ENCODE measurements around the gene PPP1R14D.

Gene PPP1R14D

DNA sequence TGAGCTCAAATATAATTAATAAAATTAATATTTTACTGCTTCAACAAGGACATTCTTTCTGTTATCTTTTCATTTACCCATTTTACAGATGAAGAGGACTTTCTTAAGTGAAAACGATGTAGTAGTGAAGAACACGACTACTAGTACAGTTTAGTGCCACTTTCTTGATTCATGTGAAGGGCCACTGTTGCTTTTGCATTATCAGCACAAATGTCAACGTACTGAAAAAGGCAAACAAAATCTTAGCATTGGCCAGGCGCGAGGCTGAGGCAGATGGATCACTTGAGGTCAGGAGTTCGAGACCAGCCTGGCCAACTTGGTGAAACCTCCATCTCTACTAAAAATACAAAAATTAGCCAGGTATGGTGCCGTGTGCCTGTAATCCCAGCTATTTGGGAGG is 9.5 kb downstream of the PPP1R14D start:
- no peak for DNase-seq (ENCODE audit: low read depth)

DNA sequence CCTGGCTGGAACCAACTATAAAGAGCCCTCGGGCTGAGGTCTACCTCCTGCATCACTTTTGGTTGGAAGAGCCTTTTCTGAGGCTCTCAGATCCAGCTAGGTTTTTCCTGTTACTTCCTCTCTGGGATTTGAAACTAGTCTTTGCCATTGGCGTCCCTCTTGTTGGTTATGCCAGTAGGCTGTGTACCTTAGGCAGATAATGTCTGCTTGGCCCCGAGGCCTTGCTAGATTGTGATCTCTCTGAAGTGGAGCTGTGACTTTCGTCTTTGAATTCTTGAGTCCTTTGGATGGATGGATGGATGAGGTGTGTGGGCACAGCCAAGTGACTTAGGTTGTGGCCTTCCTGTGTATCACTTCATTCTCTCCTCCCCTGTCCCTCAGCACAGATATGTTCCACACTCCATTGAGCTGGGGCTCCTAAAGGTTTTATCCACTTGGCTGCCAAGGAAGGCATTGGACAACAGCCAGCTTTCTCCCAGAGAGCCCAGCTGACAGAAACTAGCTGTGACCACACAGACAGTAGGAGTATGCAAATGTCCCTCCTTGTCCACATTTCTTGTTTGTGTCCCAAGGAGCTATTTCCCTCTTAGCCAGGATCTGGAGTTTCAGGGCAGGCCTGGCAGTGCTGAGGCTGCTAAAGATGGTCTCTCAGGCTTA is 13.3 kb downstream of the PPP1R14D start:
- no peak for DNase-seq (ENCODE audit: low read depth)

DNA sequence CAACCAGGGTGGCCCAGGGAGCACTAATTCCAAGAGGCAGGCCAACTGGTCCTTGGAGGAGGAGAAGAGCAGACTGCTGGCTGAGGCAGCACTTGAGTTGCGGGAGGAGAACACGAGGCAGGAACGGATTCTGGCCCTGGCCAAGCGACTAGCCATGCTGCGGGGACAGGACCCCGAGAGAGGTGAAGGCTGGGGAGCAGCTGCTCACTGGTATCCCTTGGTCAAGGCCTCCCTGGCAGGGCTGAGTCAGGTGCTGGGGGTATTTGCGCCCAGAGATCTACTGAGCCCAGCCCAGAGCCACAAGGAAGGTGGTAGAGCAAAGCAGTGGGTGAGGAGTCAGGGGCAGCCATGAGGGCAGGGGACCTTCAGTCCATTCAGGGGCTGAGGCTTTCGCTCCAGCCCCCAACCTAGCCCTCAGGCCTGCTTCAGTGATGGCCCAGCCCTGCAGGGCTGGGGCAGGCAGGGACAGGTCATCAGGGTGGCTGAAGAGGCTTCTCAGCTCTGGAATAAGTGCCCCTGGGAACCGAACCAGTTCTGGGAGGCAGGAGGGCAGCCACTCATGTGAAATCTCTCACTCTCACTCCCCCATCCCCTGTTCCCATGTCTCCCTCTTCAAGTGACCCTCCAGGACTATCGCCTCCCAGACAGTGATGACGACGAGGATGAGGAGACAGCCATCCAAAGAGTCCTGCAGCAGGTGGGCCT is 15.6 kb downstream of the PPP1R14D start:
- DNase-seq (ENCODE audit: low read depth): no peak

DNA sequence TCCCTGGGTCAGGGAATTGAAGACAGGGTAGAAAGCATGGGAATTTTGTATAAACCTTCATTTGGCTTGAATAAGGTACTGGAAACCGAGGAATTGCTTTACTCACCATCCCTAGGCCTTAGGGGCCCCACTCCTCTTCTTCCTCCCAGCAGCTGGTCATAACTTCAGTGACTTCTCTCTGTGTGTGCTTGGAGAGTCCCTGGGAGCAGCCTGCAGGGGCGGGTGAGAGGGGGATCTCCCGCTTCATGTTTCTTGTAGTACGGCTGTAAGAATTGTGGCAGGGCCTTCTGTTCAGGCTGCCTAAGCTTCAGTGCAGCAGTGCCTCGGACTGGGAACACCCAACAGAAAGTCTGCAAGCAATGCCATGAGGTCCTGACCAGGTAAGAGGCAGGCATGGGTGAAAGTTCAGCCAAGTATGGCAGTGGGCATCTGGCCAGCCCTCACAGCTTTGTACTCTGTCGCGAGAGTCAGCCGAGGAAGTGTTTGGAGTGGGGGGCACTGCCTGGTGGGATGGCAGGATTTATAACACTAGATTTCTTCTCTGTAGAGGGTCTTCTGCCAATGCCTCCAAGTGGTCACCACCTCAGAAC is 19.6 kb downstream of the PPP1R14D start:
- DNase-seq (ENCODE audit: low read depth): no peak

DNA sequence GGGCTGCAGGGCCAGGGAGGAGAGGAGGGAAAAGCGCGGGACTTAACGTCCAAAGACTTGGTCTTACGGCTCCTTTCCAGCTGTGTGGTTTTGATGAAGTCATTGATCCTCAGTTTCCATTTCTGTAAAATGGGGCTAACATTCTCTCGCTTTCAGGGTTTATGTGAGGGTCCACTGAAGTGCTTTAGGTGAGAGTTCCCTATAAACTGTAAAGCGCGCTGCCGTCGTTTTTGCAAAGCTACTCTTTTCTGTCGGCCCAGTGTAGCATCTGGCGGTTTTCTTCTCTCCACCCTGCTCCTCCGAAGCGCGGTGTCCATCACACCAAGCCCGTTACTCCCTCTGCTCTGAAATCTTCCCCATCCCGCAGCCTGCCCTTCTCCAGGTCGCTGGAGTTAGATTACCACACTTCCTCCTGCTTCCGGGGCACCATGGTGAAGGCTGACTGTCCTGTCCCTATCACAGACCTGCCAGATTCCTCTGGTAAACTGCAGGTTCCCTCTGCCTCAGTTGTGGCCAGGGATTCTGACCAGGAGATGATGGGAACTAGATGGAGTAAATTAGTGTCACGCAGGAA is 20.5 kb downstream of the PPP1R14D start:
- DNase-seq (ENCODE audit: low read depth): no peak

DNA sequence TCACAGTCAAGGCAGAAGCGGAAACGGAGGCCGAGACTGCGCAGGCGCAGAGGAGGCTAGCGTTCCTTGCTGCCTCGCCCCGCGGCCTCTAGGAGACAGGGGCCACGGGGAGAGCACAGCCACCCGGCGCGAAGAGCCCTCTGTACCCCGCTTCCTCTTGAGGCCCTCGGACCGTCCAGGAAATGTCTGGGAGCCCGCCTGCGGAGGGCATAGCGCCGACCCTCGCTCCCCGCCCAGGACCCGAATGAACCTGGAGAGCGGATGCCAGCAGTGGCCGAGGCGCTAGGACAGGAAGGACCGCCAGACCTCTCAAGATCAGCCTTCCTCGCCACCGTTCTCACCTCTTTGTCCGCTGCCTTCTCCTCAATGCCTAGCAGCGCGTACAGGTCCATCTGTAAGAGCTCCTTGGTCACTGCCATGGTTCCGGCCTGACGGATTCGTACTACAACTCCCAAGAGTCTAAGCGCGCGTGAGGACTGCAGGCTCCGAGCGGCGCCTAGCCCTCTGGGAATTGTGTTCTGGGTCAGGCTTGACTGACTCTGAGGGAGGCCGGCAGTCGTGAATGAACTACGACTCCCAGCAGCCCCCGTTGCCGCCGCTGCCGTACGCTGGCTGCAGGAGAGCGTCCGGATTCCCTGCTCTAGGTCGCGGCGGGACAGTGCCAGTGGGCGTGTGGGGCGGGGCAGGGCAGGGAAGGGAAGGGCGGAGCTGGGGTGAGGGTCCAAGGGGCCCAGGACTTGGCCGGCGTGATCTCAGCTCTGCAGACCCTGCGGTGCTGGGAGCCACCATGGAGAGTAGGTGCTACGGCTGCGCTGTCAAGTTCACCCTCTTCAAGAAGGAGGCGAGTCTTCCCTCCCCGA is 21.2 kb downstream of the PPP1R14D start, which contains the start of the genes DNAJC17 and ZFYVE19:
Gene DNAJC17, minus strand, starts transcription at position 446 of the 860 bp plus-strand sequence. Its CDS starts 27 bp downstream, at position 419.
Gene ZFYVE19, plus strand, starts transcription at position 62 of the 860 bp plus-strand sequence. Its CDS starts 501 bp downstream, at position 563.
- DNase-seq (ENCODE audit: low read depth): peak; percentile 93

DNA sequence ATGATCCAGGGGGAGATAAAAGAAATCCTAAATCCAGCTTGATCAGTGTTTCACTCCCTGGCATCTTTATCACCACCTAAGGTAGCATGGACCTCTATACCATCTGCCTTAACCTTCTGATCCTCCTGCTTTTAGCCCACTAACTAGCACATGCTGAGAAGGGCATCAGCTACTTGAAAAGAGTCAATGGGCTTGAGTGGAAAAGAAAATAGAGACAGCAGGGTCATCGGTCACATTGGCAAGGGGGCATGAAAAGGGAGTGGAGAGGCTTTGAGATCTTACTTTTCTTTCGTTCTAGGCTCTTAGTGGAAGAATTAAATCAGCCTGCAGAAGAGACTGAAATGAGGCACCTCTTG is 21.9 kb downstream of the PPP1R14D start:
- DNase-seq (ENCODE audit: low read depth): no peak

DNA sequence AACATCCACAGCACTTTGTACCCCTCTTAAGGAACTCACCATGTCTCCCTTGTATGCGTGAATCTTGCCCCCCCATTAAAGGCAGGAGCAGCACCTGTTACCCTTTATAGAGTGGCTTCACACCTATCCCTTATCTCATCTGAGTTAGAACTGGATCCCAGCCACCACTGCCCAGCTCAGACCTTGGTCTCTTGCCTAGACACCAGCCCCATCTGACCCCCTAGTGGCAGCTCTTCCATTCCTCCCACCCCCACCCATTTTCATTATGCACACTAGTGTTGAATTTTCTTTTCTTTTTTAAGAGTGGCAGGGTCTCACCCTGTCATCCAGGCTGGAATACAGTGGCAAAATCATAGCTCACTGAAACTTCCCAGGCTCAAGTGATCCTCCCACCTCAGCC is 24.8 kb downstream of the PPP1R14D start:
- DNase-seq (ENCODE audit: low read depth): no peak

DNA sequence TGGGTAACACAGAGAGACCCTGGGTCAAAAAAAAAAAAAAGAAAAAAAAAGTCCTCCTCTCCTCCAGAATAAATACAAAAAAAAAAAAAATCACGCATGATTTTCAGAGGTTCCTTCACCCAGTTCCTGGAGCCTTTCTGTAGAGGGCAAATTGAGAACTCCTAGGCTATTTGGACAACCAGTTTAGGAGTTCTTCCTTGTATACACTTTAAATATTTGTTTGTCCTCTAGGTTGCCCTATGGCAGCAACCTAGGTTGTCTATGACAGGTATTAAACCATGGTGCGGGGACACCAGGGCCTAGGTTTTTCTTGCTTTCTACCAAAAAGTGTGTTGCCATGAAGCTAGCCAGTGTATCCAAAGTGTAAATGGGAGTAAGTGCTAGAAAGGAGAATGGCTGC is 25.4 kb downstream of the PPP1R14D start:
- DNase-seq (ENCODE audit: low read depth): no peak

DNA sequence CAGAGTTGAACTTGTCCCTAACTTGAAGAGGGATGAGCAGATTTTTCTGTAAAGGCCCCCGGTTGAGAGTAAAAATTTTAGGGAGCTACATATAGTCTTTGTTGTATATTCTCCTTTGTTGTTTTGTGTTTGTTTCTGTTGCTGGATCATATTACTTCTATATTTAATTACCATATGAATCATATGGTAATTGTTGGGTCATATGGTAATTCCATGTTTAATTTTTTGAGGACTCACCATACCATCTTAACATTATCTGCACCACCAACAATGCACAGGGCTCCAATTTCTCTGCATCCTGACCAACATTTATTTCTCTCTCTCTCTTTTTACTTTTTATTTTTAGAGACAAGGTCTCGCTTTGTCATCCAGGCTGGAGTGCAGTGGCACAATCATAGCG is 29.0 kb downstream of the PPP1R14D start:
- no peak for DNase-seq (ENCODE audit: low read depth)

DNA sequence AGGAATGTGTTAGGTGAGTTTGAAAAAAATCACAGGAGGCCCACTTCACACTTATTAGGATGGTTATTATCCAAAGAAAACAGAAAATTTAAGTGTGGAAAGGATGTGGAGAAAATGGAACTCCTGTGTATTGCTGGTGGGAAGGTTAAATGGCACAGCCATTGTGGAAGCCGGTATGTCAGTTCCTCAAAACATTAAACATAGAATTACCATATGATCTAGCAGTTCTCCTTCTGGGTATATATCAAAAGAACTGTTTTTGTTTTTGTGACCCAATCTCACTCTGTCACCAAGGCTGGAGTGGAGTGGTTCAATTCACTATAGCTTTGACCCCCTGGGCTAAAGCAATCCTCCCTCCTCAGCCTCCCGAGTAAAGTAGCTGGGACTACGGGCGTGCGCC is 32.0 kb downstream of the PPP1R14D start:
- no peak for DNase-seq (ENCODE audit: low read depth)

DNA sequence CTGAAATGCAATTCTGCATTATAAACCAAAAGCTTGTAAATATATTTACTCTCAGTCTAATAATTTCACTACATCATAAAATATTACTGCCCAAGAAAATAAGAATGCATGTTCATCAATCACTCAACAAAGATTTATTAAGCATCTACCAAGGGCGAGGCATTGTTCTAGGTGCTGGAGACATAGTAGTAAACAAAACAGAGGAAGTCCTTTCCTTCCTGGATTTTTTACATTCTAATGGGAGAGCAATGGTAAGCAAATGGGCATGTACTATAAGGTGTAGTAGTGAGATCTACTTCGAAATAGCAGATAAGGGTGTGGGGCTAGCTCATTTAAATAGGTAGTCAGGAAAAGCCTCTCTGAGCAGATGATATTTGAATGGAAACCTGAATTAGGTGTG is 32.5 kb downstream of the PPP1R14D start:
- DNase-seq (ENCODE audit: low read depth): no peak

DNA sequence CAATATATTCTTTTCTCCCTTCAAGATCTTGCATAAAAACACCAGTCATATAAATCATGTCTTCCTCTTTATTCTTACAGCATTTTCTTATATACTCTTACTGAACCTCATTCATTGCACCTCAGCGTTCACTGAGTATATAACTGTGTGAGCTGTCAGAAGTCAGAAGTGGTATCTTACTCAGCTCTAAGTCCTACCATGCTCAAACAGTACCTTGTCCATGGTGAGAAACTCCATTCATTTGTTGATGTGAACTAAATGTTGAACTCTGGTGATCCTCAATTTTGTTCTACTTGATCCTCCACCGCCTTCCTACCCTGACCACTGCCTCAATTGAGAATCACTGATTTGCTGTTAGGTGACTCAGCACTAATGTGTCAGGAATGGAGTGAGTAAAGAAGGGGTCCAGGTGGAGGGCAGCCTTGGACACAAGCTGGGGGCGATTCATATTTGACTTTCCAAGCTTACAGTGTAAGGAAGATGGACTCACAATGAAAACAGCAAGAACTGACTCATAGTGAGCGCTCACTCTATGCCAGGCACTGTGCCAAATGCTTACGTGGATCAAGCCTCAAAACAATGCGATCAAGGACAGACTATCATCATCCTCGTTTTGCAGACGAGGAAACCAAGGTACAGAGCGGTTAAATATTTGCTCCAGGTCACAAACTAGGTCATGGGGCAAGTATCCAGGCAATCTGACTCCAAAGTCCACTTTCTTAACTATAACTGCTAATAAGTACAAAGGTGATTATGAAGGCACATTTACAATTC is 35.1 kb downstream of the PPP1R14D start:
- peak; percentile 78 for DNase-seq (ENCODE audit: low read depth)

DNA sequence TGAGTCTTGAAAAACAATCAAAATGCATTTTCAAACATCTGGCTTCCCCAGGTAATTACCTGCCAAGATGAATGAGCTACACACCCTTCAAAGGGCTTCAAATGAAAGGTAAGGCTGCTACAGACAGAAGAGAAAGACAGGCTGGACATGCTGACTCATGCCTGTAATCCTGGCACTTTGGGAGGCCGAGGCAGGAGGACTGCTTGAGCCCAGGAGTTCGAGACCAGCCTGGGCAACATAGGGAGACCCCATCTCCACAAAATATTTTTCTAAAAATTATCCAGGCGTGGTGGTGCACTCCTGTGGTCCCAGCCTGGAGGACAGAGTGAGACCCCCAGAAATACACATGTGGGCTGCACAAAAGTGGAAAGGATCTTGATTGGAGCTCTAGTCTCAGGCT is 36.1 kb downstream of the PPP1R14D start:
- no peak for DNase-seq (ENCODE audit: low read depth)

DNA sequence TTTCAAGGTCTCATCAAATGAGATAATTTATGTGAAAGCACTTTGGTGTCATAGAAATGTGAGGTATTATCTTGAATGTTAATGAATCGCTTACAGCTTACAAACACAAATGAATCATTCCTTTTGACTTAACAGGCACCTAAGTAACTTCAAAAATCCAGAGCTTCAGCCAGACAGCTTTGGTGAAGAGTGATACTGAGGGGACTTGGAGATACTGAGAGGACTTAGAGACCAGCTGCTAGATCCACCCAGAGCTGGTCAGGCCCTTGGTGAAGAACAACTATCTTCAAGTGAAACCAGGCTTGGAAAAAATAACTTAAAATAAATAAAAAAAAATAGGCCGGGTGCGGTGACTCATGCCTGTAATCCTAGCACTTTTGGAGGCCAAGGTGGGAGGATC is 37.8 kb downstream of the PPP1R14D start:
- DNase-seq (ENCODE audit: low read depth): no peak

DNA sequence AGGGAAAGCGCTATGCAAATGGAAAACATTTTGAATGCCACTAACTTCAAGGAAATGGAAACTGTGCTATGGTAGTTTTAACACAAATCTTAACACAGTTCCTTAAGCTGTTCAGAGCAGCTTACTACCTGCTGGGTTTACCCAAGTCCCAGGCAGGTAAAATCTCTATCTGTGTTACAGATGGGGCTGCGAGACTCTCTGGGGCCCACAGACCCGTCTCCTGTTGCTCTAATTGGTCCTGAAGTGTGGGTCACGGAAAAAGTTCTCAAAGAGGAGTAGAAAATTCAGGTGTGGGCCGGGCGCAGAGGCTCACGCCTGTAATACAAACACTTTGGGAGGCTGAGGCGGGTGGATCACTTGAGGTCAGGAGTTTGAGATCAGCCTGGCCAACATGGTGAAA is 38.5 kb downstream of the PPP1R14D start:
- no peak for DNase-seq (ENCODE audit: low read depth)

DNA sequence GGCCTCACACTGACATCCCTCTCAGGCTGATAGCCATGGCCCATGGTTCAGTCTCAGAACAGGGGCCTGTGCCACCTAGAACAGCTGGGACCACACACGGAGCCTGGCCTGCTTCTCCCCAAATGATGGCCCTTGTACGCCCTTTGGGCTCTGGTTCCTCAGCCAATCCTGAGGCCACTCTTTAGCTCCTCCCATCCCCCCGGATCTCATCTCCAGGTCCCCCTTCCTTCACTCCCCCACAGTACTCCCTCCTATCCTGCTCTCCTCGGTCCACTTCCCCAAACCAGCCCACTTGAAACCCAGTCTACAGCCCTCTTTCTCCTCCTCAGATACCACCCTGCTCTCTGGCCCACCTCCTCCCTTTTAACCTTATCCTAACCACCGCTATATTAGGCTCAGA is 39.4 kb downstream of the PPP1R14D start:
- DNase-seq (ENCODE audit: low read depth): no peak

DNA sequence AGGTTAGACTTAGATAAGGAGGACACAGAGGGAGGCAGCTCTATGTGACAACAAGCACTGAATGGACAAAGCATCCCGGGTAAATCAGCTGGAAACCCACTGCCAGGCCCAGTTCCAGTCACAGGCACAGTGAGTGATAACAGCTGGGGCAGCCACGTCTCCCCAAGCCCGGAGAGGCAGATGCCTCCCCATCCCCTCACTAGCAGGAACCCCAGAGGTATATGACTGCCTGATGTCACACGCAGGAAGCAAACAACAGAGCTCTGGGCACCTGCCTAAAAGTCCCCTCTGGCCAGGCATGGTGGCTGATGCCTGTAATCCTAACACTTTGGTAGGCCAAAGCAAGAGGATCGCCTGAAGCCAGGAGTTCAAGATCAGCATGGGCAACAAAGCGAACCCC is 40.5 kb downstream of the PPP1R14D start:
- DNase-seq (ENCODE audit: low read depth): no peak

DNA sequence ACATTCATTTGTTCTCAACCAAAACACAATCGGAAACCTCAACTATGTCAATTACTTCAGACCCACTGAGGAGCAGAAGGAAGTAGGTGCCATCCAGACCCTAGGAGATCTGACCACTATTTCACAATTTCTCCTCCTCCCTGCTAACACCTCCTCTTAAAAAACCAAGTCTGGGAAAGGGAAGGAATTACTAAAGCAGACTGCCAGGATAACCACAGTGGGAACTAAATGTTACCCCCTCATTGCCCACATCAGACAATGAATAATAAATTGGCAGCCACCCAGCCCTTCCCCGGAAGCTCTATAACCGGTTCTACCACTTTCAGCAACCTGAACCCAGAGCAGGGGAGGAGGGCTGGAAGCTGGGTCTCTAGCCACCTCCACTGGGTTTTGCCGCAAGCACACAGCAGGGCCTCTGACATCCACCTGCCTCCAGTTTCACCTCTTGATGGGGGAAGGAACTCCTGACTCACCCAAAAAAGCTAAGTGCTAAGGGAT is 41.1 kb downstream of the PPP1R14D start:
- peak; percentile 35 for DNase-seq (ENCODE audit: low read depth)

DNA sequence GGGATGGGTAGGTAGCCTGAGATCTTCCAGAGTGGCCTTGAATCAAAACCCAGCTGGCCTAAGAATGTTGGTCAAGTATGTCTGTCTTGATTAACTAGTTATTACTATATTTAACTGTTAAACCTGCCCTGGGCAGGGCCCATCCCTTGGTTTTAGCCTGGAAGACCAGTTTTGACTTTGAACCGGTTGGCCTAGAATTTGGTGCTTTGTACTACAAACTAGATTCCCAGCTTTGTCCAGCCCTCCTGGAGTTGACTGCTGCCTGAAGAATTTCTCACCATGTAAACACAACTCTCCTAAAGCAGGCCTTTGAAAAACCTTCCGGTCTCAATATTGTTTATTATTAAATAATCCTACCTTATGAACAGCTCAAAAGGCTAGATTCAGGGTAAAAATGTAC is 42.7 kb downstream of the PPP1R14D start:
- DNase-seq (ENCODE audit: low read depth): no peak

DNA sequence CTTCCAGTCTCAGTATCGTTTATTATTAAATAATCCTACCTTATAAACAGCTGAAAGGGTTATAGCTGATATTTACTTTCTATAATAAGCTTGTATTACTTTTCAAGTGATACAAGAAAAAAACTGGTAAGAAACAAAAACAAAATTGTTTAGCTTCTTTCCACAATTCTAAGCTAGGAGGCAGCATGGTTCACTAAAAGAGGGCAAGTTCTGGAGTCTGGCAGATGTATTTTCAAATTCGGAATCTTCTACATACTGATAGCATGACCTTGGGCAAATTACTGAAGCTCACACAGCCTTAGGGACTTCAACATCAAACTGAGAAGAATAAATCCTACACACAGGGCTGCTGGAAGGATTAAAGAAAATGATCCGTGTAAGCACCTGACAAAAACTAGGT is 43.3 kb downstream of the PPP1R14D start:
- DNase-seq (ENCODE audit: low read depth): no peak
